ENCODE data around the gene MAGEB17. TPM values are rescaled to one million over a fixed set of nuclear protein-coding genes. Genes with fewer than 3 reads are reported as not detected.

MAGEB17 gene
- total RNA-seq, 4 donors from 2014 or later: 0.94 TPM; not detected in 3

DNA sequence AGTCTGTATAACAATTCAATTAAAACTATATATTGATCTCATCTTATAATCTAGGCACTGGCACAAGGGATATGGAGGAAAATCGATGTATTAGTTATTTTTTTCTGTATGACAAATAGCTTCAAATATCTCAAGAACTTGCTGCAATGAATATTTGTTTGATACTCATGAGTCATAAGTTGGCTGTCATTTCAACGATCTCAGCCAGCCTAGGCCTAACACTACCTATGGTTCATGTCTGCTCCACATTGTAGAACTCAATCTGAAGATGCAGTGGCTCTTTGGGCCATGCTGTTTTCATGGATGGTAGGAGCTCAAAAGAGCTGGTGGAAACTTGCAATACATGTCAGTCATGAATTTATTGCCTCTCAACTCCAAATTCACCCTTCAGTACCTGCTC is 44.7 kb downstream of the MAGEB17 start:
- TF ChIP-seq, protein P1, sequence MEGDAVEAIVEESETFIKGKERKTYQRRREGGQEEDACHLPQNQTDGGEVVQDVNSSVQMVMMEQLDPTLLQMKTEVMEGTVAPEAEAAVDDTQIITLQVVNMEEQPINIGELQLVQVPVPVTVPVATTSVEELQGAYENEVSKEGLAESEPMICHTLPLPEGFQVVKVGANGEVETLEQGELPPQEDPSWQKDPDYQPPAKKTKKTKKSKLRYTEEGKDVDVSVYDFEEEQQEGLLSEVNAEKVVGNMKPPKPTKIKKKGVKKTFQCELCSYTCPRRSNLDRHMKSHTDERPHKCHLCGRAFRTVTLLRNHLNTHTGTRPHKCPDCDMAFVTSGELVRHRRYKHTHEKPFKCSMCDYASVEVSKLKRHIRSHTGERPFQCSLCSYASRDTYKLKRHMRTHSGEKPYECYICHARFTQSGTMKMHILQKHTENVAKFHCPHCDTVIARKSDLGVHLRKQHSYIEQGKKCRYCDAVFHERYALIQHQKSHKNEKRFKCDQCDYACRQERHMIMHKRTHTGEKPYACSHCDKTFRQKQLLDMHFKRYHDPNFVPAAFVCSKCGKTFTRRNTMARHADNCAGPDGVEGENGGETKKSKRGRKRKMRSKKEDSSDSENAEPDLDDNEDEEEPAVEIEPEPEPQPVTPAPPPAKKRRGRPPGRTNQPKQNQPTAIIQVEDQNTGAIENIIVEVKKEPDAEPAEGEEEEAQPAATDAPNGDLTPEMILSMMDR (IDR thresholded peaks at IDR 0.05; ENCODE audit: low read depth): no peak

DNA sequence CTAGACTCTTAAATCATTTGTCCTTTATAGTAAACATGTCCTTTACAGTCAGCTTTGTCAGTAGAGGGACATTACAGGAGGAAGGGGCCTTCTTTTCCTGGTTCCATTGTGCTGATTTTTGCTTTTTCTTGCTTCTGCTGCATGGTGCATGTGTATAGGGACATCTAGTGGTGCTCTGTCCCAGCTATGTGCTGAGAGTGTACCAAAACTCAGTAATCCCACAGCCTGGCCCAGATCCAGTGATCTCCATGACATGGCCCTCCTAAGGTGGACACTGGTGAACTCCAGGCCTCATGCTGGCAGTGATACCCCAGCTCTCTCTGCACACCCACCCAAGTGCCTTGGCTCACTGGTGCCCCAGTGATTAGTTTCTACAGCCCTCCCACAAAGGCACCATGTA is 45.2 kb downstream of the MAGEB17 start:
- TF ChIP-seq, protein P1 (IDR thresholded peaks at IDR 0.05; ENCODE audit: low read depth): no peak

DNA sequence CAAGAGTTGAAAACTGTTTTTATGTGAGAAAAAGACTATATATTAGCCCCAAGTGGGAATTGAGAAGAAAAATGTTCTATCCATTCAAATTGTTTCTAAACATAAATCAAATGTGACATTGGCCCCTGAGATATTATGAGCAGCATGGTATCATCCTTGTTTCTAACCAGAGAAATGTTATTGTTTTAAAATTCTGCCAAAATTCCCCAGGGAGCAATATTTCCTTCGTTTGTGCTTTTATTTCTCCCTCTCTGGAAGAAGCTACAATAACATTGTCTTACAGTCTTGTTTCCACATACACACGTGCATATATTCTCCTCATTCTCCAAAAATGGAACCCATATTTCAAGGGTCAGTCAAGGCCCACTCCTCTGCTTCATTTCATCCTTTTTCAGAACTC is 46.7 kb downstream of the MAGEB17 start:
- TF ChIP-seq, protein P1 (IDR thresholded peaks at IDR 0.05; ENCODE audit: low read depth): no peak

DNA sequence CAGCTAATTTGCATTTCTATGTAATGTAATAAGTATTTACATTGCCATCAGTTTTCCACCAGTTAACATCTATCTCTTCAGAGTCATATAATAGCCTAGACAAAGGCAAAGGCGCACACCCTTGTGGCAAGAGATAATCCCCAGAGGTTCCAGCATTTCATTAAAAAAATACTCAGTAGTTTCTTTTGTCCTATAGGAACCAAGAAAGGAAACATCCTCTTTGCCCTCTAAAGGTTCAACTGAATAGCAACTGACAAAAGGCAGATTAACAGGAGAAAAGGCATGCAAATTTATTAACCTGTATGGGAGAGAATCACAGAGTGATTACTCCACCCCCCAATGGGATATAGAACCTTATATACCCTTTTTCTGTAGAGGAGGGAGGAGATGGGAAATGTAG is 48.4 kb downstream of the MAGEB17 start:
- TF ChIP-seq, protein P1 (IDR thresholded peaks at IDR 0.05; ENCODE audit: low read depth): no peak

Other genes starting within 250 kb of the MAGEB17 start
- gene GRPR, start 43.9 kb upstream of the MAGEB17 start, total RNA-seq: not detected